ENCODE data around the gene XPC.

DNA sequence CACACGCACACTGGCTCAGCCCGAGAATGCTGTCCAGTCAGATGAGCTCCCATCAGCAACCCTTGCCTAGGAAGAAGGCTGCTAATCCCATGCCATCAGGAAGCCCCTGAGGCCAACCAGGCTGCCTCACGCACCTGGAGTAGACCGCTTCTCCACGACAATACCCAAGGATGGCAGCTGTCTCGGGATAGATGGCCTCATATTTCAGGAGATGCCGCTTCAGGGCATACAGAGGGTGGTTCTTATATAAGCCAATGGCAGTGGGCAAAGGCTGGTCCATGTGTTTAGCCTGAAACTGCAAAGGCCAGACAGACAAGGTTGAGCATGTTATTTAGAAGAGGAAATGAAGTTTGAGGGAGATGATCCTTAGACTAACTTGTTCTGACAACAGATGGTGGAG, 22.2 kb downstream of the XPC start:
- TF ChIP-seq, protein P1, sequence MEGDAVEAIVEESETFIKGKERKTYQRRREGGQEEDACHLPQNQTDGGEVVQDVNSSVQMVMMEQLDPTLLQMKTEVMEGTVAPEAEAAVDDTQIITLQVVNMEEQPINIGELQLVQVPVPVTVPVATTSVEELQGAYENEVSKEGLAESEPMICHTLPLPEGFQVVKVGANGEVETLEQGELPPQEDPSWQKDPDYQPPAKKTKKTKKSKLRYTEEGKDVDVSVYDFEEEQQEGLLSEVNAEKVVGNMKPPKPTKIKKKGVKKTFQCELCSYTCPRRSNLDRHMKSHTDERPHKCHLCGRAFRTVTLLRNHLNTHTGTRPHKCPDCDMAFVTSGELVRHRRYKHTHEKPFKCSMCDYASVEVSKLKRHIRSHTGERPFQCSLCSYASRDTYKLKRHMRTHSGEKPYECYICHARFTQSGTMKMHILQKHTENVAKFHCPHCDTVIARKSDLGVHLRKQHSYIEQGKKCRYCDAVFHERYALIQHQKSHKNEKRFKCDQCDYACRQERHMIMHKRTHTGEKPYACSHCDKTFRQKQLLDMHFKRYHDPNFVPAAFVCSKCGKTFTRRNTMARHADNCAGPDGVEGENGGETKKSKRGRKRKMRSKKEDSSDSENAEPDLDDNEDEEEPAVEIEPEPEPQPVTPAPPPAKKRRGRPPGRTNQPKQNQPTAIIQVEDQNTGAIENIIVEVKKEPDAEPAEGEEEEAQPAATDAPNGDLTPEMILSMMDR (conservative IDR thresholded peaks at IDR 0.05) = no peak
- no peak for TF ChIP-seq ZFX (IDR thresholded peaks at IDR 0.05)

All from C4-2B (cell line).